ENCODE results near the gene CDC34. TPM values are rescaled to one million over a fixed set of nuclear protein-coding genes. Genes with fewer than 3 reads are reported as not detected.
A peak's percentile ranks its signal among the peaks of the same experiment; 100 is the strongest.

The CDC34 gene
- total and polyA plus RNA-seq, 9 of the 15 experiments (the other 6 are each of a cell fraction or from before 2014, with no cell fraction given) = 0.80 to 203 (median 65.5) TPM

GRCh38 chr19:591099-591958 lies 59.8 kb downstream of the CDC34 start (continued):
- TF ChIP-seq USF2 (CRISPR knock-in tag; IDR thresholded peaks at IDR 0.05) = peak; percentile 15; the same call in 1 of the 2 replicates
- no peak for TF ChIP-seq PHB (CRISPR knock-in tag; IDR thresholded peaks at IDR 0.05)
- TF ChIP-seq BRF2 (IDR thresholded peaks at IDR 0.05; ENCODE audit: borderline replicate concordance, insufficient read depth, insufficient read length) = no peak
- no peak for TF ChIP-seq FOXA1 (IDR thresholded peaks at IDR 0.05; ENCODE audit: borderline replicate concordance)
- TF ChIP-seq KDM2B (CRISPR knock-in tag; IDR thresholded peaks at IDR 0.05) = peak; percentile 38; the same call in 1 of the 2 replicates
- no peak for TF ChIP-seq MAFF (IDR thresholded peaks at IDR 0.05; ENCODE audit: low read length)
- TF ChIP-seq ZNF277 (CRISPR knock-in tag; IDR thresholded peaks at IDR 0.05; ENCODE audit: borderline replicate concordance) = no peak
- TF ChIP-seq SRF (CRISPR knock-in tag; IDR thresholded peaks at IDR 0.05) = no peak
- TF ChIP-seq HNRNPUL1 (IDR thresholded peaks at IDR 0.05; ENCODE audit: low read length) = no peak
- no peak for TF ChIP-seq MTF1 (CRISPR knock-in tag; IDR thresholded peaks at IDR 0.05; ENCODE audit: borderline replicate concordance)
- TF ChIP-seq MNT (conservative IDR thresholded peaks at IDR 0.05) = peak in 1 of 2 experiments; percentile 77; a peak in 2 of 4 replicates
- TF ChIP-seq ATF3 (IDR thresholded peaks at IDR 0.05) = no peak
- no peak for TF ChIP-seq ATF3 (CRISPR knock-in tag; conservative IDR thresholded peaks at IDR 0.05)
- no peak for TF ChIP-seq TAF1 (IDR thresholded peaks at IDR 0.05; ENCODE audit: control insufficient read depth, extremely low read depth, insufficient read depth, low read length, severe bottlenecking)
- TF ChIP-seq NR2C2 (CRISPR knock-in tag; IDR thresholded peaks at IDR 0.05) = peak; percentile 67; the same call in 1 of the 2 replicates
- no peak for TF ChIP-seq NR2C2 (tag; IDR thresholded peaks at IDR 0.05)
- no peak for TF ChIP-seq STAT5A (IDR thresholded peaks at IDR 0.05; ENCODE audit: borderline replicate concordance, low read length)
- TF ChIP-seq ZNF146 (CRISPR knock-in tag; IDR thresholded peaks at IDR 0.05; ENCODE audit: unreplicated experiment) = peak; percentile 6

Measured in K562 (cell line).